ENCODE data around the gene SFT2D1.
A peak's percentile ranks its signal among the peaks of the same experiment; 100 is the strongest.
"Not testable (repeated sequence)": the region's sequence is repeated elsewhere in the genome, so short reads cannot be mapped to it uniquely, and the experiment has no call there.

The SFT2D1 gene

GRCh38 chr6:166342349-166343149 is at the start of gene SFT2D1:
TSS of gene SFT2D1 (minus strand) at chr6:166342545. CDS start at chr6:166342481, 64 bp downstream.
- peak within 1 kb of the TSS; percentile 96 for H3K4me3 ChIP-seq (ENCODE audit: low read depth, low read length)
- TF ChIP-seq CTCF (IDR thresholded peaks at IDR 0.05; ENCODE audit: control insufficient read depth, extremely low read depth, insufficient read depth): no peak
- DNase-seq (ENCODE audit: low read depth): no peak

GRCh38 chr6:166389119-166389518 is 46.8 kb upstream of the SFT2D1 start:
- DNase-seq (ENCODE audit: low read depth): no peak
- H3K4me3 ChIP-seq (ENCODE audit: low read depth, low read length): no peak overlapping the region
- no peak for TF ChIP-seq CTCF (IDR thresholded peaks at IDR 0.05; ENCODE audit: control insufficient read depth, extremely low read depth, insufficient read depth)

GRCh38 chr6:166388290-166389004 is 46.1 kb upstream of the SFT2D1 start:
- no peak for DNase-seq (ENCODE audit: low read depth)
- no peak for TF ChIP-seq CTCF (IDR thresholded peaks at IDR 0.05; ENCODE audit: control insufficient read depth, extremely low read depth, insufficient read depth)
- no peak overlapping the region for H3K4me3 ChIP-seq (ENCODE audit: low read depth, low read length)

GRCh38 chr6:166387642-166388289 is 45.4 kb upstream of the SFT2D1 start:
- no peak for TF ChIP-seq CTCF (IDR thresholded peaks at IDR 0.05; ENCODE audit: control insufficient read depth, extremely low read depth, insufficient read depth)
- no peak for DNase-seq (ENCODE audit: low read depth)
- no peak overlapping the region for H3K4me3 ChIP-seq (ENCODE audit: low read depth, low read length)

GRCh38 chr6:166387098-166387497 is 44.8 kb upstream of the SFT2D1 start:
- DNase-seq (ENCODE audit: low read depth); H3K4me3 ChIP-seq (ENCODE audit: low read depth, low read length): not testable (repeated sequence)

GRCh38 chr6:166386111-166386510 is 43.8 kb upstream of the SFT2D1 start:
- H3K4me3 ChIP-seq (ENCODE audit: low read depth, low read length): no peak overlapping the region
- TF ChIP-seq CTCF (IDR thresholded peaks at IDR 0.05; ENCODE audit: control insufficient read depth, extremely low read depth, insufficient read depth): no peak
- DNase-seq (ENCODE audit: low read depth): no peak

GRCh38 chr6:166383802-166384363 is 41.5 kb upstream of the SFT2D1 start:
- H3K4me3 ChIP-seq (ENCODE audit: low read depth, low read length): peak overlapping the region; percentile 80
- DNase-seq (ENCODE audit: low read depth): not testable (repeated sequence)

All from LNCaP clone FGC (cell line).